Ascending aorta (tissue), 2 donors: ENCODE data around the gene HNF4A. TPM values are rescaled to one million over a fixed set of nuclear protein-coding genes. Genes with fewer than 3 reads are reported as not detected.
"Not testable (repeated sequence)": the region's sequence is repeated elsewhere in the genome, so short reads cannot be mapped to it uniquely, and the experiment has no call there.

ENCODE experiments used
- DNase-seq, 2 donors: peaks; one replicate each; pipeline ENCODE4 v3.0.0-alpha.2; 2019; ENCODE audit warnings: low spot score in 2 of 2
- H3K27ac ChIP-seq, 2 donors: fragments of 200-600 bp; sonication (generic); one replicate each; pipeline ENCODE4 v1.5.1; 2016 to 2017; ENCODE audit warnings: mild to moderate bottlenecking in 1 of 2
- H3K27me3 ChIP-seq: fragments of 200-600 bp; sonication (generic); one replicate; pipeline ENCODE4 v1.5.1; 2017
- H3K36me3 ChIP-seq, 2 donors: fragments of 200-600 bp; sonication (generic); one replicate each; pipeline ENCODE4 v1.5.1; 2016
- H3K4me1 ChIP-seq, 2 donors: fragments of 200-600 bp; sonication (generic); one replicate each; pipeline ENCODE4 v1.5.1; 2016 to 2017; ENCODE audit warnings: mild to moderate bottlenecking in 1 of 2
- H3K4me3 ChIP-seq, 2 donors: fragments of 200-600 bp; sonication (generic); one replicate each; pipeline ENCODE4 v1.5.1; 2016 to 2017; ENCODE audit warnings: mild to moderate bottlenecking in 1 of 2
- H3K9me3 ChIP-seq, 2 donors: fragments of 200-600 bp; sonication (generic); one replicate each; pipeline ENCODE4 v1.5.1; 2016
- CTCF ChIP-seq, 3 experiments: fragments of 200-600 bp in 2 of 3; fragments of 450-650 bp in 1 of 3; sonication (generic) in 2 of 3; IDR thresholded peaks; one replicate each; pipeline ENCODE4 v1.5.1; 2016 to 2019; ENCODE audit warnings: antibody characterized with exemption in 3 of 3, mild to moderate bottlenecking in 1 of 3, moderate library complexity in 1 of 3
- intact Hi-C: fragments of 100-400 bp; cut with DNase I; formaldehyde crosslinking; loops from one replicate; pipeline ENCODE4 v1.15.1; 2023
- total RNA-seq: library from RNA; depleted of rRNA; stranded (reverse); fragments of >200 nt; gene quantifications from one replicate; pipeline ENCODE4 v1.1.0, GENCODE V29; 2016

The HNF4A gene
- total RNA-seq, 1 donor from 2014 or later: not detected

DNA sequence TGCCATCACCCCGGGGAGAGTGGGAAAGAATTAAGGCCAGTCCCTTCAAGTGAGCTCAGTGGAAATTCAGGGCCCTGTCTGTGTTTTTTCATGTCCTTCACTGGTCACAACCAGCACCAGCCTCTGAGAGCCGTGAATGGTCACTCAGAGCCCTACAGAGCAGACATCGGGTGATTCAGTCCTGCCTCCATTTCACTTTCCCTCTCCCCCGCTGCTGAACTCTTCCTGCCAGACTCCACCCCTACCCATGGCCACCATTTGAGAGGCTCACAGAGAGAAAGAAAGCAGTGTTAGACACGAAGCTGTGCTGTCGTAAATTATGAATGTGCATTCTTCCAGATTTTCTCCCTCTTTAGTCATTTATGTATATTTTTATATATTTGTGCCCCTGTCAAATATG is 13.3 kb upstream of the HNF4A start:
- intact Hi-C loops: no loop called here
- no peak for TF ChIP-seq CTCF (IDR thresholded peaks at IDR 0.05)
- no peak for DNase-seq
- Histone ChIP-seq H3K27ac (no peak overlapping the region), H3K36me3 (no peaks in the 10 kb centered on the region), H3K4me1 (no peaks in the 10 kb centered on the region), H3K4me3 (no peak overlapping the region), H3K9me3 (no peaks in the 10 kb centered on the region), H3K27me3 (no peaks in the 10 kb centered on the region)

DNA sequence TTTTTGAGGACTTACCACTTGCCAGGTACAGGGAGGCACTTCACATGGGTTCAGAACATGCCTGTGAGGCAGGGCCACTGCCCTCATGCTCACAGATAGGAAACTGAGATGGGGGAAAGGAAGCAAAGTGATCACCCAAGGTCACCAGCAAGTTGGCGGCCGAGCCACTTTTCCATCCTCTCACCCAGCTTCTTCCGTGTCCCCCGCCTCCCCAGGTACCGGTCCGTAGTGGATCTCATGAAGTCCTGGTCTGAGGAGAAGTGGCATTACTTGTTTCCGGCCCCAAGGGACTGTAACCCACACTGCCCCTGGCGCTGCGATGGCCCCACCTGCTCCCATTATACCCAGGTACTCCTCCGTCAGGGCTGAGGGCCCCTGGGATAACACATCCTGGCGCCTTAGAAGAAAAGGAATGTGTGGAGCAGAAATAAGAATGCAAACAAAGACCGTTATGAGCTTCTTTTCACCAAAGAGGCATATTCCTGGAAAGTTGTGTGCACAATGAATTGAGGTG is 12.3 kb upstream of the HNF4A start:
- TF ChIP-seq CTCF (IDR thresholded peaks at IDR 0.05): no peak
- Histone ChIP-seq H3K36me3 (no peaks in the 10 kb centered on the region), H3K9me3 (no peaks in the 10 kb centered on the region), H3K4me3 (no peak overlapping the region), H3K27ac (no peak overlapping the region), H3K27me3 (no peaks in the 10 kb centered on the region), H3K4me1 (no peaks in the 10 kb centered on the region)
- intact Hi-C loops: no loop called here
- DNase-seq: no peak

DNA sequence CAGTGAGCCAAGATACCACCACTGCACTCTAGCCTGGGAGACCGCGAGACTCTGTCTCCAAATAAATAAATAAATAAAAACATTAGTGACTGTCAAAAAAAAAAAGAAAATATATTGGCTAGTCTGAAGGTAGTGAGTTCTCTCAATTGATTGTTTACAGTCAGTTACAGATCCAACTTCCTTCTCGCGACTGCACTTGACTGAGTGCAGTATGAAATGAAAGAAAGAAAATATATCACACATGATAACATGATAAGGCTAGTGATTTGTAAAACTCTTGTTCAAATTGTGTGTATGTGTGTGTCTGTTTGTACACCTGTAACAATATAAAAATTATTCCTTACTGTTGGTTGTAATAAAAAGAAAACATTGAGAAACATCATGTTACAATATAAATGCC is 10.8 kb upstream of the HNF4A start:
- intact Hi-C loops: no loop called here

DNA sequence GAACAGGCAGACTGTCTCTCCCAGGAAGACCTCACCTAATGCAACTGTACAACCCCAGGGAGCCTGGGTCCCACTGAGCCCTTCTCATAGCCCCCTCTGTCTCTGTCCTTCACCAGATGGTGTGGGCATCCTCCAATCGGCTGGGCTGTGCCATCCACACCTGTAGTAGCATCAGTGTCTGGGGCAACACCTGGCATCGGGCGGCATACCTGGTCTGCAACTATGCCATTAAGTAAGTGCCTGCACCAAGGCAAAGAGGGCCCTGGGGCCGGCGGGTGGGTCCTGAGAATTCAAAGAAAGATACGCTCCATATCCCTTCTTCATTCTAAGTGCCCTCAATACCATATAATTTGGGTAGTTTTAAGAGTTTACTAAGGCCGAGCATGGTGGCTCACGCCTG is 10.4 kb upstream of the HNF4A start:
- TF ChIP-seq CTCF (IDR thresholded peaks at IDR 0.05): no peak
- Histone ChIP-seq H3K27ac (no peak overlapping the region), H3K27me3 (no peaks in the 10 kb centered on the region), H3K4me1 (no peaks in the 10 kb centered on the region), H3K36me3 (no peaks in the 10 kb centered on the region), H3K9me3 (no peaks in the 10 kb centered on the region), H3K4me3 (no peak overlapping the region)
- no peak for DNase-seq
- intact Hi-C loops: no loop called here

More for the DNA sequence above, 10.8 kb upstream of the HNF4A start:
- H3K36me3 ChIP-seq: no peaks in the 10 kb centered on the region
- H3K4me3 ChIP-seq: no peak overlapping the region
- no peaks in the 10 kb centered on the region for H3K4me1 ChIP-seq
- H3K9me3 ChIP-seq: no peaks in the 10 kb centered on the region
- no peak overlapping the region for H3K27ac ChIP-seq
- TF ChIP-seq CTCF (IDR thresholded peaks at IDR 0.05): no peak
- DNase-seq: no peak
- no peaks in the 10 kb centered on the region for H3K27me3 ChIP-seq

- H3K9me3 ChIP-seq, H3K4me1 ChIP-seq, H3K36me3 ChIP-seq, intact Hi-C loops, H3K4me3 ChIP-seq, H3K27ac ChIP-seq, H3K27me3 ChIP-seq, DNase-seq: not testable (repeated sequence)
Measured at GRCh38 chr20:44345941-44346340, 9.6 kb upstream of the HNF4A start.

- H3K9me3 ChIP-seq: no peaks in the 10 kb centered on the region
- H3K27ac ChIP-seq: no peak overlapping the region
- intact Hi-C loops: no loop called here
- TF ChIP-seq CTCF (IDR thresholded peaks at IDR 0.05): no peak
- no peaks in the 10 kb centered on the region for H3K4me1 ChIP-seq
- no peaks in the 10 kb centered on the region for H3K36me3 ChIP-seq
- no peaks in the 10 kb centered on the region for H3K27me3 ChIP-seq
- H3K4me3 ChIP-seq: no peak overlapping the region
- no peak for DNase-seq
Measured at GRCh38 chr20:44348168-44348659, 7.3 kb upstream of the HNF4A start.
